SU-DHL-6 (cell line): Measurements from ENCODE around the gene MEIOC.

ENCODE experiments used
- EZH2phosphoT487 ChIP-seq: fragments of 200-600 bp; sonication (generic), shearing (Covaris generic); conservative IDR thresholded peaks from 2 replicates; pipeline ENCODE4 v1.6.1; 2018; ENCODE audit warnings: mild to moderate bottlenecking, antibody characterized with exemption, low read length, moderate library complexity, mixed read lengths
- TF ChIP-seq, protein P1 (sequence below): fragments of 200-600 bp; sonication (generic); IDR thresholded peaks from one replicate; pipeline ENCODE4 v1.5.1; 2017; ENCODE audit warnings: antibody characterized with exemption, mild to moderate bottlenecking, low read length, moderate library complexity; ENCODE audit not compliant: insufficient read depth, poor library complexity, severe bottlenecking

DNA sequence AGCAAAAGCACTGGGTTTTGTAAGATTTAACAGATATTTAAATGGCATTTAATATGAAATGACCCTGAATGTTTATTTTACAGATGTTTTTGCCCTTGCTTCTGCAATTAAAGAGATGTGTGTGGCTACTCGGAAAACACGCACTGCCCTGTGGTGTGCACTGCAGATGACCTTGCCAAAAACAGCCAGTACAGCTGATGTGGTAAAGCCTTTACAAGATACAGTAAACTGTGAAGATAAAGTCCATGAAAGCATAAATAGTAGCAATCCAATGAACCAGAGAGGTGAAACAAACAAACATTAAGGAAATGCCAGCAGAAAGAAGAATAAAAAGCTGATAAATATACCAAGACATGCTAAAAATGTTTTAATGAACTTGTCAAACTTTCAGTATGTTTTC is 17.6 kb downstream of the MEIOC start:
- TF ChIP-seq, protein P1, sequence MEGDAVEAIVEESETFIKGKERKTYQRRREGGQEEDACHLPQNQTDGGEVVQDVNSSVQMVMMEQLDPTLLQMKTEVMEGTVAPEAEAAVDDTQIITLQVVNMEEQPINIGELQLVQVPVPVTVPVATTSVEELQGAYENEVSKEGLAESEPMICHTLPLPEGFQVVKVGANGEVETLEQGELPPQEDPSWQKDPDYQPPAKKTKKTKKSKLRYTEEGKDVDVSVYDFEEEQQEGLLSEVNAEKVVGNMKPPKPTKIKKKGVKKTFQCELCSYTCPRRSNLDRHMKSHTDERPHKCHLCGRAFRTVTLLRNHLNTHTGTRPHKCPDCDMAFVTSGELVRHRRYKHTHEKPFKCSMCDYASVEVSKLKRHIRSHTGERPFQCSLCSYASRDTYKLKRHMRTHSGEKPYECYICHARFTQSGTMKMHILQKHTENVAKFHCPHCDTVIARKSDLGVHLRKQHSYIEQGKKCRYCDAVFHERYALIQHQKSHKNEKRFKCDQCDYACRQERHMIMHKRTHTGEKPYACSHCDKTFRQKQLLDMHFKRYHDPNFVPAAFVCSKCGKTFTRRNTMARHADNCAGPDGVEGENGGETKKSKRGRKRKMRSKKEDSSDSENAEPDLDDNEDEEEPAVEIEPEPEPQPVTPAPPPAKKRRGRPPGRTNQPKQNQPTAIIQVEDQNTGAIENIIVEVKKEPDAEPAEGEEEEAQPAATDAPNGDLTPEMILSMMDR = no peak
- TF ChIP-seq EZH2phosphoT487 = no peak
